Measurements from ENCODE around the gene FGF12.
A peak's percentile ranks its signal among the peaks of the same experiment; 100 is the strongest.

The FGF12 gene

GRCh38 chr3:192489579-192489978, 237.8 kb downstream of the FGF12 start:
- no peak for DNase-seq

- no peak for DNase-seq
Measured at GRCh38 chr3:192487033-192487432, 240.3 kb downstream of the FGF12 start.

DNA sequence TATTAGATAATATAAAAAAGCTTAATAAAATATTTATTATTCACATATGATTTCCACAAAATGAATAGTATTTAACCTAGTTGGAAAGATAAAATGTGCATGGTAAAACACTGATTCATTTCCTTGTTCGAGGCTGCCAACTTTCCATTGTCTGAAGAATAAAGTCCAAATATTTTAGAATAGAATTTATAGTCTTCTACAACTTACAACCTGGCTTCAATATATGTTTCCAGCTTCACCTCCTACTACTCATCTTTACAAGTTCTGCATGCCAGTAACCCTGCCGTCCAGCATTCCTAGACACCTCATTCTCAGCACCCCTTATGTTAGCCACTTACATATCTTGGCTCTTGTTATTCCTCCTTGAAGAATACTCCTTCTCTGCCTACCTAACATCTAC, 244.5 kb downstream of the FGF12 start:
- no peak for DNase-seq

DNA sequence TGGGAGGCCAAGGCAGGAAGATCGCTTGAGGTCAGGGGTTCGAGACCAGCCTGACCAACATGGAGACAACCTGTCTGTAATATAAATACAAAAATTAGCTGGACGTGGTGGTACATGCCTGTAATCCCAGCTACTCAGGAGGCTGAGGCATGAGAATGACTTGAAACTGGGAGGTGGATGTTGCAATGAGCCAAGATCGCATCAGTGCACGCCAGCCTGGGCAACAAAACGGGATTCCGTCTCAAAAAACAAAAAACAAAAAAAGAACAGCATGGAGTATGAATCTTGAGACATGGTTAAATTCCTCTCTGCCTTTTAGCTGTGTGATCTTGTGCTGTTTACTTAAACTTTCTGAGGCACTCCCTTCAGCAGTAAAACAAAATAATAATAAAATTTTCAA, 244.9 kb downstream of the FGF12 start:
- DNase-seq, result no peak

DNA sequence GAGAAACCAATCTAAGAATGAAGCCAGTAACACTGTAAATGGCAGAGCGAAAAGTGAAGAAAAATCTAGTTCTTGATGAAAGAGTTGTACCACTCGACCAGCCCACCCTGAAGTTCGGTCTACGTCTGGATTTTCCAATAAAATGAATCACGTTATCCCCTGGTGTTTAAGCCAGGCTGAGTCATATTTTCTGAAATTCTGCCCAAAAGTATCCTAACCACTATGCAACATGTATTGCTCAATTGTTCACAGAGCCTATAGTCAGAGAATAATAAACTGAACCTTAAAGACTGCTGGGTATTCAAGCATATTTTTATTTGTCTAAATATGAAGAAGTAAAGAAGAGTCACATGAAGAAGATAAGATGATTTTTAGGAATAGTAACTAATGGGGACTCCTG, 245.7 kb downstream of the FGF12 start:
- no peak for DNase-seq

GRCh38 chr3:192467230-192468140, 259.9 kb downstream of the FGF12 start:
- peak; percentile 78 for DNase-seq

DNA sequence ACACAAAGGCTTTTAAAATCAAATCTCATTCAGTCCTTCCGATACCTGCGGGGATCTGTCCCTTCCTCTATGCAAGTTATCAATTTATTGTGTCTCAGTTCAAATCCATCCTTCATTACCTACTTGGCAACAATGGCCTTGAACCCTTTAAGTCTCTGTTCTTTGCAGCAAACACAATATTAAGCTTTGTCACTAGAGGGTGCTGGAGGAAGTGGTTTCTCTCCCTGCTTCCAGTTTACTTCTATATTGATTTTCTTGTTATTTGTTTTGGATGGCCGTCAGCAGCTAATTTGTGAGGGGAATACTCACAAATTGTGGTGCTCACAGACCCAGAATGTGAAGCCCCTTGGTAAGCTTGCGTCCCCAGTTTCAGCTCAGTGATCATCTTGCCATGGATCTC, 278.3 kb downstream of the FGF12 start:
- DNase-seq, result no peak

GRCh38 chr3:192445770-192446644, 281.3 kb downstream of the FGF12 start:
- no peak for DNase-seq

DNA sequence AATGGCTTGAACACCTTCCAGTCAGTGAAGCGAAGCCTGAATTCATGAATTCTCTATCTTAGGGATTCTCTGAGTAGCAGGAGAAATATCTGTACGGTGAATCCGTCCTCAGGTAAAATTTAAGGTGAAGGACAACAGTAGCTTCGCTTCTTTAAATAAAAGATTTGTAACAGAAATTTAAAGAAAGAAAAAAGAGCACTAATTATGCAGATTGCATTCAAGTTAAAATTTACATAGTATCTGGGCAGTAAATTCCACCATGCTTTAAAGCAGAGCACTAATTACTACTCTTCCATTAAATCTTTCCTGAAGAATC, 282.6 kb downstream of the FGF12 start:
- DNase-seq, result no peak

GRCh38 chr3:192444096-192444790, 283.1 kb downstream of the FGF12 start:
- DNase-seq, result peak; percentile 75

DNA sequence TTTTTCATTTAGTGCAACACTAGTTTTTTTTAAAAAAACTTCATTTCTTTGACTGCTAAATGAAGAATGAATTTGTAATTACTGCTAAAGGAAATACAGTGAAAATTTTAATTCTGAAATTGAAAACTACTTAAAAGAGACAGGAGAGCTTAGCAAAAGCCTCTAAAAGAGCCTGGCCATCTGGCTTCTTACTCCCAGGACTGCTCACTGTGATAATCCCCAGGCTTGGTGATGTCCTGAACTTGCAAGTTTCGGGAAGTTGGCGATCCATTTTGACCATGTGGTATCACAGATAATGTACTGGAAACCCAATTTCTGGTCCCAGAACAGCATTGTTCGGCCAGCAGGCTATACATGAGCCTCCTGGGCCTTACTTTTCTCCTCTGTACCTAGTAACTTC, 292.1 kb downstream of the FGF12 start:
- no peak for DNase-seq

GRCh38 chr3:192434186-192434585, 293.2 kb downstream of the FGF12 start:
- no peak for DNase-seq

DNA sequence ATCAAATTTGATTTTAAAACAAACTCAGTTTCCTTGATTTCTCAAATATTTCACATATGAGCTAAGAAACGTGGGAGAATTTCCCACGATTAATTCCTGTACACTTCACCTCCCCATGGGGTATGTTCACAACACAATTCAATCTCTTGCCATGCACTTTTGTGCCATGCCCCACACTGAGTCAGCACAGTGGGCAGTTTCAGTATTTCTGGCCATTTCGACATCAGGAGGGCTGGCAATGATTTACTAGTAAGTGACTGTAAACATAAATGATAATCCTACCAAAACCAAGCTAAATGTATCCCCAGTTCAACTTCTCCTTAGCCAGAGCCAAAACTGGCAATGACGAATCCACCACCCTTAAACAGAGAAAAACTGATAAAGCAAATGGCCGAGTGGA, 293.6 kb downstream of the FGF12 start:
- DNase-seq, result no peak

- DNase-seq, result no peak
Measured at GRCh38 chr3:192422997-192423342, 304.4 kb downstream of the FGF12 start.

GRCh38 chr3:192422321-192422996, 304.9 kb downstream of the FGF12 start:
- no peak for DNase-seq

GRCh38 chr3:192419312-192419711, 308.0 kb downstream of the FGF12 start:
- no peak for DNase-seq

DNA sequence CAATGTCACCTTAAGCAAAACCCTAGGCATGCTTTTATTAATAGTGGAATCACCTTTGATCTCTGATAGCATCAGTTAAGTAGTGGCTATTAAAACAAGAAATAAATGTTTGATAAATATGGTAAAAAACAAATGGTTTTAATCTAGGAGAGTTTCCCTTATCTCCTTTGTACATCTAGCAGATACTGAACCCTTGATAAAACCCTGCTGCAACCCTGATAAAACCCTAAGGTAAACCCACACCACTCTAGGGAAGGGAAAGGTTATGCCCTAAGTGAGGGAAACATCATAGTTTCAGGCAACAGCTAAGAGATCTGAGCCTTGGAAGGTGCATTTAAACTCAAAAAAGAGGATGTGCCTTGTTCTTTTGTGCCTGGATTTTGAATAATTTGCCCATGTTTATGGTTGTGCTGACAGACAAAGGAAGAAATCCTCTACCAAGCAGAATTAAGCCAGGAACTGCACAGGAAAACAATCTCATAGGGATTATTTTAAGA, 309.7 kb downstream of the FGF12 start:
- DNase-seq, result no peak

- no peak for DNase-seq
Measured at GRCh38 chr3:192417017-192417416, 310.3 kb downstream of the FGF12 start.

- DNase-seq, result no peak
Measured at GRCh38 chr3:192413461-192413860, 313.9 kb downstream of the FGF12 start.

GRCh38 chr3:192410684-192410960, 316.7 kb downstream of the FGF12 start:
- DNase-seq, result no peak

DNA sequence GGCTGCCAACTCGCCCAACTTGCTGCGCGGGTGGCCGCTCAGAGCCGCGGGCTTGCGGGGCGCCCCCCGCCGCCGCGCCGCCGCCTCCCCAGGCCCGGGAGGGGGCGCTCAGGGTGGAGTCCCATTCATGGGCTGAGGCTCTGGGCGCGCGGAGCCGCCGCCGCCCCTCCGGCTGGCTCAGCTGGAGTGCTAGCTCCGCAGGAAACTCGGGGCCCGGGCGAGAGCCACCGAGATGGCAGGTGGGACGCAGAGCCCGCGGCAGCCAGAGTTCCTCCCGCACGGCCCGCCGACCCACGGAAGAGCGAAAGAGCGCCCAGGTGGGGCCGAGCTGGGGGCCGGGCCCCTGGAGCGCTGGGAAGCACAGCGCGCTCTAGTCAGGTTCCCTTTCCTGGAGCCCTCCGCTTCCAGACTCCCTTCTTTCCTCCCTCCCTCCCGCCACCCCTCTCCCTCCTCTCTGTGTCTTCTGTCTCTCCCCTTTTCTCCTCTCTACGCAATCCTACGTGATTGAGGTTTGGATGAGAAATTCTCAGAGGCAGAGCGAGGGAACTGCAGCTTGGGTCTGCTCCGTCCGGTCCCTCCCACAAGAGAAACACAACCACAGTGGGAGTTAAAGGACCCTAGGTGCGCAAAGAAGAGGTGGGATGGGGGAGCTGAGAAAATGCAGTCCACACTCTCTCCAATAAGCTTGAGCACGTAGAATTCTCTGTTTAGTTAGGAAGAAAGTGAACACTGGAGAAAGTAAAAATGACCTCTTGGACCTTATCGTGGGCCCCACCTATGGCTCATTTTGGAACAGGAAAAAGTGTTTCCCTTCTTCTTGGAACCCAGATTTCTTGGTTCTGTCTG, 317.3 kb downstream of the FGF12 start:
- DNase-seq, result no peak

- peak; percentile 27 for DNase-seq
Measured at GRCh38 chr3:192409201-192409837, 318.0 kb downstream of the FGF12 start.
